ENCODE results near the gene SYT11.
"Not testable (repeated sequence)": the region's sequence is repeated elsewhere in the genome, so short reads cannot be mapped to it uniquely, and the experiment has no call there.

Gene SYT11

GRCh38 chr1:155910621-155911121 lies 51.3 kb downstream of the SYT11 start:
- peak; percentile 10 to 27 for DNase-seq
- Mint-ChIP-seq H3K27me3 (no peaks in the 10 kb centered on the region), H3K9me3 (no peaks in the 10 kb centered on the region), H3K27ac (peak overlapping the region; percentile 98 to 99), H3K4me1 (peaks cover 27% of the 10 kb centered on the region), H3K4me3 (peak overlapping the region; percentile 97)
- ATAC-seq, result peak; percentile 64

- Mint-ChIP-seq H3K27me3 (no peaks in the 10 kb centered on the region), H3K9me3 (no peaks in the 10 kb centered on the region), H3K4me1 (peaks cover 27% of the 10 kb centered on the region), H3K4me3 (peak within 1 kb of the TSS; percentile 97), H3K27ac (peak within 1 kb of the TSS; percentile 98 to 99)
- ATAC-seq (peak; percentile 94), DNase-seq (peak; percentile 78 to 84)
Measured at GRCh38 chr1:155911156-155912055, 52.0 kb downstream of the SYT11 start, which contains the start of gene RIT1. Gene RIT1, minus strand, starts transcription at chr1:155911349. Its CDS starts 588 bp downstream, at chr1:155910761.

GRCh38 chr1:155912056-155912536 lies 52.7 kb downstream of the SYT11 start:
- peak overlapping the region in 1 of 2 donors; percentile 63 for H3K27ac Mint-ChIP-seq
- H3K27me3 Mint-ChIP-seq, result no peaks in the 10 kb centered on the region
- no peaks in the 10 kb centered on the region for H3K9me3 Mint-ChIP-seq
- peaks cover 27% of the 10 kb centered on the region for H3K4me1 Mint-ChIP-seq
- no peak for DNase-seq
- no peak for ATAC-seq
- peak overlapping the region in 1 of 2 donors; percentile 97 for H3K4me3 Mint-ChIP-seq

- DNase-seq, result no peak
- Mint-ChIP-seq H3K27me3 (no peaks in the 10 kb centered on the region), H3K27ac (peak overlapping the region in 1 of 2 donors; percentile 78), H3K4me1 (peaks cover 27% of the 10 kb centered on the region), H3K9me3 (no peaks in the 10 kb centered on the region), H3K4me3 (no peak overlapping the region)
- no peak for ATAC-seq
Measured at GRCh38 chr1:155913969-155914757, 54.8 kb downstream of the SYT11 start.

GRCh38 chr1:155918660-155919059 lies 59.3 kb downstream of the SYT11 start:
- Mint-ChIP-seq H3K4me3 (no peak overlapping the region), H3K27me3 (no peaks in the 10 kb centered on the region), H3K9me3 (no peaks in the 10 kb centered on the region), H3K27ac (no peak overlapping the region), H3K4me1 (no peaks in the 10 kb centered on the region)
- ATAC-seq (no peak), DNase-seq (no peak)

GRCh38 chr1:155919801-155920200 lies 60.4 kb downstream of the SYT11 start:
- no peak for DNase-seq
- H3K9me3 Mint-ChIP-seq, result no peaks in the 10 kb centered on the region
- H3K4me3 Mint-ChIP-seq, result no peak overlapping the region
- no peaks in the 10 kb centered on the region for H3K27me3 Mint-ChIP-seq
- no peak for ATAC-seq
- H3K27ac Mint-ChIP-seq, result no peak overlapping the region
- H3K4me1 Mint-ChIP-seq, result no peaks in the 10 kb centered on the region

GRCh38 chr1:155920717-155921116 lies 61.4 kb downstream of the SYT11 start:
- Mint-ChIP-seq H3K4me1 (no peaks in the 10 kb centered on the region), H3K4me3 (no peak overlapping the region), H3K27ac (no peak overlapping the region), H3K27me3 (no peaks in the 10 kb centered on the region), H3K9me3 (no peaks in the 10 kb centered on the region)
- ATAC-seq, result no peak
- no peak for DNase-seq

GRCh38 chr1:155925506-155925905 lies 66.1 kb downstream of the SYT11 start:
- H3K27me3 Mint-ChIP-seq, result no peaks in the 10 kb centered on the region
- H3K9me3 Mint-ChIP-seq, result no peaks in the 10 kb centered on the region
- ATAC-seq, result no peak
- no peak for DNase-seq
- peaks cover 13% of the 10 kb centered on the region for H3K4me1 Mint-ChIP-seq
- H3K4me3 Mint-ChIP-seq, result no peak overlapping the region
- H3K27ac Mint-ChIP-seq, result peak overlapping the region in 1 of 2 donors; percentile 24

GRCh38 chr1:155929057-155929456 lies 69.7 kb downstream of the SYT11 start:
- no peak overlapping the region for H3K27ac Mint-ChIP-seq
- DNase-seq, result no peak
- H3K4me1 Mint-ChIP-seq, result peaks cover 35% of the 10 kb centered on the region

GRCh38 chr1:155930725-155931124 lies 71.4 kb downstream of the SYT11 start:
- Mint-ChIP-seq H3K4me3 (peak overlapping the region; percentile 37 to 84), H3K4me1 (peaks cover 35% of the 10 kb centered on the region)
- not testable (repeated sequence) for H3K9me3 Mint-ChIP-seq, ATAC-seq, H3K27me3 Mint-ChIP-seq, H3K27ac Mint-ChIP-seq, DNase-seq

More at GRCh38 chr1:155929057-155929456, 69.7 kb downstream of the SYT11 start:
- H3K4me3 Mint-ChIP-seq, result no peak overlapping the region
- H3K9me3 Mint-ChIP-seq, result no peaks in the 10 kb centered on the region
- H3K27me3 Mint-ChIP-seq, result no peaks in the 10 kb centered on the region
- ATAC-seq, result no peak

GRCh38 chr1:155931332-155932038 lies 72.1 kb downstream of the SYT11 start:
- Mint-ChIP-seq H3K4me1 (peaks cover 40% of the 10 kb centered on the region), H3K9me3 (no peaks in the 10 kb centered on the region), H3K27me3 (no peaks in the 10 kb centered on the region), H3K27ac (peak overlapping the region; percentile 82 to 88), H3K4me3 (peak overlapping the region in 1 of 2 donors; percentile 84)
- DNase-seq (no peak), ATAC-seq (no peak)

- no peak for DNase-seq
- peak overlapping the region in 1 of 2 donors; percentile 37 for H3K4me3 Mint-ChIP-seq
- H3K9me3 Mint-ChIP-seq, result no peaks in the 10 kb centered on the region
- no peak for ATAC-seq
- no peaks in the 10 kb centered on the region for H3K27me3 Mint-ChIP-seq
- no peak overlapping the region for H3K27ac Mint-ChIP-seq
- H3K4me1 Mint-ChIP-seq, result peaks cover 40% of the 10 kb centered on the region
Measured at GRCh38 chr1:155932081-155932480, 72.7 kb downstream of the SYT11 start.

- Mint-ChIP-seq H3K9me3 (no peaks in the 10 kb centered on the region), H3K4me1 (peaks cover 40% of the 10 kb centered on the region), H3K4me3 (peak overlapping the region in 1 of 2 donors; percentile 37), H3K27ac (peak overlapping the region in 1 of 2 donors; percentile 54), H3K27me3 (no peaks in the 10 kb centered on the region)
- ATAC-seq, result no peak
- DNase-seq, result no peak
Measured at GRCh38 chr1:155932487-155932886, 73.1 kb downstream of the SYT11 start.

GRCh38 chr1:155933591-155934096 lies 74.3 kb downstream of the SYT11 start:
- no peaks in the 10 kb centered on the region for H3K27me3 Mint-ChIP-seq
- peaks cover 49% of the 10 kb centered on the region for H3K4me1 Mint-ChIP-seq
- H3K27ac Mint-ChIP-seq, result no peak overlapping the region
- no peak overlapping the region for H3K4me3 Mint-ChIP-seq
- no peak for DNase-seq
- no peaks in the 10 kb centered on the region for H3K9me3 Mint-ChIP-seq
- no peak for ATAC-seq
